ENCODE measurements around the gene MED9.
"Not testable (repeated sequence)": the region's sequence is repeated elsewhere in the genome, so short reads cannot be mapped to it uniquely, and the experiment has no call there.

Gene MED9

GRCh38 chr17:17485420-17485819 lies 8.6 kb downstream of the MED9 start:
- H3K36me3 ChIP-seq (ENCODE audit: control insufficient read depth in 1 of 2, insufficient read depth in 2 of 2, low read length in 2 of 2): peaks cover 12 to 15% of the 10 kb centered on the region in 2 experiments
- no peak overlapping the region for H4K8ac ChIP-seq (ENCODE audit: low read depth, low read length)
- H3K27ac ChIP-seq (ENCODE audit: low read depth, low read length): no peak overlapping the region
- no peak overlapping the region for H2AFZ ChIP-seq (ENCODE audit: insufficient read depth, low read length, poor library complexity)
- no peak overlapping the region for H4K12ac ChIP-seq (ENCODE audit: low read depth, low read length)
- H3K18ac ChIP-seq (ENCODE audit: low read length): no peak overlapping the region
- H3K27me3 ChIP-seq (ENCODE audit: insufficient read depth, low read length): no peaks in the 10 kb centered on the region
- H2BK12ac ChIP-seq (ENCODE audit: low read length): no peak overlapping the region
- H3K14ac ChIP-seq (ENCODE audit: low read length): no peak overlapping the region
- no peak overlapping the region for H4K91ac ChIP-seq (ENCODE audit: low read depth, low read length)
- no peak overlapping the region for H2BK5ac ChIP-seq (ENCODE audit: low read depth, low read length, poor library complexity)
- no peak overlapping the region for H3K4me3 ChIP-seq (ENCODE audit: low read depth, low read length)
- no peak for DNase-seq
- WGBS (ENCODE audit: extremely low coverage, insufficient coverage, insufficient read length): no CpG with 5 or more reads among the region's 6 CpGs
- no peak overlapping the region for H3K9ac ChIP-seq (ENCODE audit: low read length)
- no peak overlapping the region for H3K4ac ChIP-seq (ENCODE audit: low read depth, low read length)
- no peaks in the 10 kb centered on the region for H3K4me1 ChIP-seq (ENCODE audit: control insufficient read depth in 1 of 2, insufficient read depth in 2 of 2, low read length in 2 of 2)
- H2BK120ac ChIP-seq (ENCODE audit: insufficient read depth, low read length, poor library complexity): no peak overlapping the region
- H3K9me3 ChIP-seq (ENCODE audit: insufficient read depth, low read depth, low read length): peaks cover 2% of the 10 kb centered on the region
- no peak overlapping the region for H3K4me2 ChIP-seq (ENCODE audit: low read length)
- H2AK5ac ChIP-seq (ENCODE audit: low read length): no peak overlapping the region
- H3K79me2 ChIP-seq (ENCODE audit: control insufficient read depth, insufficient read depth, low read length, poor library complexity): no peaks in the 10 kb centered on the region
- H3K79me1 ChIP-seq (ENCODE audit: low read length): no peaks in the 10 kb centered on the region
- no peak overlapping the region for H3K23ac ChIP-seq (ENCODE audit: low read length)

- H3K14ac ChIP-seq (ENCODE audit: low read length); H2BK5ac ChIP-seq (ENCODE audit: low read depth, low read length, poor library complexity); DNase-seq; H3K27me3 ChIP-seq (ENCODE audit: insufficient read depth, low read length); H3K9me3 ChIP-seq (ENCODE audit: insufficient read depth, low read depth, low read length); H2AFZ ChIP-seq (ENCODE audit: insufficient read depth, low read length, poor library complexity); H3K79me1 ChIP-seq (ENCODE audit: low read length); H4K91ac ChIP-seq (ENCODE audit: low read depth, low read length); H4K12ac ChIP-seq (ENCODE audit: low read depth, low read length); H3K4me1 ChIP-seq (ENCODE audit: control insufficient read depth in 1 of 2, insufficient read depth in 2 of 2, low read length in 2 of 2); H3K4ac ChIP-seq (ENCODE audit: low read depth, low read length); H3K9ac ChIP-seq (ENCODE audit: low read length); H3K18ac ChIP-seq (ENCODE audit: low read length); H2BK120ac ChIP-seq (ENCODE audit: insufficient read depth, low read length, poor library complexity); H3K79me2 ChIP-seq (ENCODE audit: control insufficient read depth, insufficient read depth, low read length, poor library complexity); H2AK5ac ChIP-seq (ENCODE audit: low read length); H4K8ac ChIP-seq (ENCODE audit: low read depth, low read length); H3K4me3 ChIP-seq (ENCODE audit: low read depth, low read length); H3K27ac ChIP-seq (ENCODE audit: low read depth, low read length); H3K23ac ChIP-seq (ENCODE audit: low read length); H2BK12ac ChIP-seq (ENCODE audit: low read length); H3K4me2 ChIP-seq (ENCODE audit: low read length): not testable (repeated sequence)
- peaks cover 17 to 22% of the 10 kb centered on the region in 2 experiments for H3K36me3 ChIP-seq (ENCODE audit: control insufficient read depth in 1 of 2, insufficient read depth in 2 of 2, low read length in 2 of 2)
- WGBS (ENCODE audit: extremely low coverage, insufficient coverage, insufficient read length): no CpG with 5 or more reads among the region's 23 CpGs
Measured at GRCh38 chr17:17486416-17486815, 9.6 kb downstream of the MED9 start.

GRCh38 chr17:17487998-17488397 lies 11.2 kb downstream of the MED9 start:
- Histone ChIP-seq H4K12ac (ENCODE audit: low read depth, low read length) (no peak overlapping the region), H2BK5ac (ENCODE audit: low read depth, low read length, poor library complexity) (no peak overlapping the region), H4K91ac (ENCODE audit: low read depth, low read length) (no peak overlapping the region), H3K27ac (ENCODE audit: low read depth, low read length) (no peak overlapping the region), H3K9me3 (ENCODE audit: insufficient read depth, low read depth, low read length) (peaks cover 2% of the 10 kb centered on the region), H3K79me1 (ENCODE audit: low read length) (no peaks in the 10 kb centered on the region), H2BK120ac (ENCODE audit: insufficient read depth, low read length, poor library complexity) (no peak overlapping the region), H4K8ac (ENCODE audit: low read depth, low read length) (no peak overlapping the region), H3K4me2 (ENCODE audit: low read length) (no peak overlapping the region), H3K79me2 (ENCODE audit: control insufficient read depth, insufficient read depth, low read length, poor library complexity) (no peaks in the 10 kb centered on the region), H3K18ac (ENCODE audit: low read length) (no peak overlapping the region), H3K27me3 (ENCODE audit: insufficient read depth, low read length) (no peaks in the 10 kb centered on the region), H2BK12ac (ENCODE audit: low read length) (no peak overlapping the region), H3K14ac (ENCODE audit: low read length) (no peak overlapping the region), H3K9ac (ENCODE audit: low read length) (no peak overlapping the region), H3K23ac (ENCODE audit: low read length) (no peak overlapping the region), H2AK5ac (ENCODE audit: low read length) (no peak overlapping the region), H3K4me3 (ENCODE audit: low read depth, low read length) (no peak overlapping the region), H3K4me1 (ENCODE audit: control insufficient read depth in 1 of 2, insufficient read depth in 2 of 2, low read length in 2 of 2) (no peaks in the 10 kb centered on the region), H3K36me3 (ENCODE audit: control insufficient read depth in 1 of 2, insufficient read depth in 2 of 2, low read length in 2 of 2) (peaks cover 26 to 37% of the 10 kb centered on the region in 2 experiments), H3K4ac (ENCODE audit: low read depth, low read length) (no peak overlapping the region), H2AFZ (ENCODE audit: insufficient read depth, low read length, poor library complexity) (no peak overlapping the region)
- WGBS (ENCODE audit: extremely low coverage, insufficient coverage, insufficient read length): no CpG with 5 or more reads among the region's 2 CpGs
- no peak for DNase-seq

- no CpG with 5 or more reads among the region's 10 CpGs for WGBS (ENCODE audit: extremely low coverage, insufficient coverage, insufficient read length)
- H2AFZ ChIP-seq (ENCODE audit: insufficient read depth, low read length, poor library complexity): no peak overlapping the region
- no peaks in the 10 kb centered on the region for H3K79me2 ChIP-seq (ENCODE audit: control insufficient read depth, insufficient read depth, low read length, poor library complexity)
- no peak overlapping the region for H3K4me2 ChIP-seq (ENCODE audit: low read length)
- no peak overlapping the region for H3K9ac ChIP-seq (ENCODE audit: low read length)
- no peak overlapping the region for H3K4me3 ChIP-seq (ENCODE audit: low read depth, low read length)
- no peak overlapping the region for H2BK12ac ChIP-seq (ENCODE audit: low read length)
- H3K27me3 ChIP-seq (ENCODE audit: insufficient read depth, low read length): peaks cover 11% of the 10 kb centered on the region
- no peak overlapping the region for H4K8ac ChIP-seq (ENCODE audit: low read depth, low read length)
- no peak overlapping the region for H4K12ac ChIP-seq (ENCODE audit: low read depth, low read length)
- no peak overlapping the region for H3K18ac ChIP-seq (ENCODE audit: low read length)
- no peaks in the 10 kb centered on the region for H3K79me1 ChIP-seq (ENCODE audit: low read length)
- no peak overlapping the region for H2AK5ac ChIP-seq (ENCODE audit: low read length)
- H2BK120ac ChIP-seq (ENCODE audit: insufficient read depth, low read length, poor library complexity): no peak overlapping the region
- peaks cover 19 to 34% of the 10 kb centered on the region in 2 experiments for H3K36me3 ChIP-seq (ENCODE audit: control insufficient read depth in 1 of 2, insufficient read depth in 2 of 2, low read length in 2 of 2)
- H3K23ac ChIP-seq (ENCODE audit: low read length): no peak overlapping the region
- H3K14ac ChIP-seq (ENCODE audit: low read length): no peak overlapping the region
- H3K4ac ChIP-seq (ENCODE audit: low read depth, low read length): no peak overlapping the region
- DNase-seq: no peak
- H2BK5ac ChIP-seq (ENCODE audit: low read depth, low read length, poor library complexity): no peak overlapping the region
- no peaks in the 10 kb centered on the region for H3K9me3 ChIP-seq (ENCODE audit: insufficient read depth, low read depth, low read length)
- H3K4me1 ChIP-seq (ENCODE audit: control insufficient read depth in 1 of 2, insufficient read depth in 2 of 2, low read length in 2 of 2): peaks cover 8 to 15% of the 10 kb centered on the region in 2 experiments
- H3K27ac ChIP-seq (ENCODE audit: low read depth, low read length): no peak overlapping the region
- no peak overlapping the region for H4K91ac ChIP-seq (ENCODE audit: low read depth, low read length)
Measured at GRCh38 chr17:17491031-17491471, 14.3 kb downstream of the MED9 start.

All from trophoblast cell (in vitro differentiated cells and primary cell).